Testis (tissue), 2 donors: Measurements from ENCODE around the gene TOP3B.

ENCODE experiments used
- POLR2A ChIP-seq: fragments of 450-650 bp; IDR thresholded peaks from one replicate; pipeline ENCODE4 v1.6.1; 2017; ENCODE audit warnings: antibody characterized with exemption, mild to moderate bottlenecking, moderate library complexity
- TF ChIP-seq, protein P1 (sequence below), 3 experiments: fragments of 450-650 bp in 2 of 3; fragments of 200-600 bp in 1 of 3; sonication (generic) in 1 of 3; IDR thresholded peaks; one replicate each; pipeline ENCODE4 v1.5.1; 2016 to 2019; ENCODE audit warnings: antibody characterized with exemption in 3 of 3, mild to moderate bottlenecking in 2 of 3, moderate library complexity in 1 of 3

DNA sequence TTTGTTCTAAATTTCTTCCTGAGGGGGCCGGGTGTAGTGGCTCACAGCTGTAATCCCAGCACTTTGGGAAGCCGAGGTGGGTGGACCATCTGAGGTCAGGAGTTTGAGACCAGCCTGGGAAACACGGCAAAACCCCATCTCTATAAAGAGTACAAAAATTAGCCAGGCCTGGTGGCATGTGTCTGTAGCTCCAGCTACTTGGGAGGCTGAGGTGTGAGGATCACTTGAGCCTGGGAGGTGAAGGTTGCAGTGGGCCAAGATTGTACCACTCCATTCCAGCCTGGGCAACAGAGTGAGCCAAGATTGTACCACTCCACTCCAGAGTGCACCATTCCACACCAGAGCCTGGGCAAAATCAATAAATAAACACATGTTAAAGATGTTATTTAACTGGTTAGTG is 20.6 kb upstream of the TOP3B start:
- TF ChIP-seq, protein P1, sequence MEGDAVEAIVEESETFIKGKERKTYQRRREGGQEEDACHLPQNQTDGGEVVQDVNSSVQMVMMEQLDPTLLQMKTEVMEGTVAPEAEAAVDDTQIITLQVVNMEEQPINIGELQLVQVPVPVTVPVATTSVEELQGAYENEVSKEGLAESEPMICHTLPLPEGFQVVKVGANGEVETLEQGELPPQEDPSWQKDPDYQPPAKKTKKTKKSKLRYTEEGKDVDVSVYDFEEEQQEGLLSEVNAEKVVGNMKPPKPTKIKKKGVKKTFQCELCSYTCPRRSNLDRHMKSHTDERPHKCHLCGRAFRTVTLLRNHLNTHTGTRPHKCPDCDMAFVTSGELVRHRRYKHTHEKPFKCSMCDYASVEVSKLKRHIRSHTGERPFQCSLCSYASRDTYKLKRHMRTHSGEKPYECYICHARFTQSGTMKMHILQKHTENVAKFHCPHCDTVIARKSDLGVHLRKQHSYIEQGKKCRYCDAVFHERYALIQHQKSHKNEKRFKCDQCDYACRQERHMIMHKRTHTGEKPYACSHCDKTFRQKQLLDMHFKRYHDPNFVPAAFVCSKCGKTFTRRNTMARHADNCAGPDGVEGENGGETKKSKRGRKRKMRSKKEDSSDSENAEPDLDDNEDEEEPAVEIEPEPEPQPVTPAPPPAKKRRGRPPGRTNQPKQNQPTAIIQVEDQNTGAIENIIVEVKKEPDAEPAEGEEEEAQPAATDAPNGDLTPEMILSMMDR (IDR thresholded peaks at IDR 0.05) = no peak
- no peak for TF ChIP-seq POLR2A
